ENCODE data around the gene CLPX.

DNA sequence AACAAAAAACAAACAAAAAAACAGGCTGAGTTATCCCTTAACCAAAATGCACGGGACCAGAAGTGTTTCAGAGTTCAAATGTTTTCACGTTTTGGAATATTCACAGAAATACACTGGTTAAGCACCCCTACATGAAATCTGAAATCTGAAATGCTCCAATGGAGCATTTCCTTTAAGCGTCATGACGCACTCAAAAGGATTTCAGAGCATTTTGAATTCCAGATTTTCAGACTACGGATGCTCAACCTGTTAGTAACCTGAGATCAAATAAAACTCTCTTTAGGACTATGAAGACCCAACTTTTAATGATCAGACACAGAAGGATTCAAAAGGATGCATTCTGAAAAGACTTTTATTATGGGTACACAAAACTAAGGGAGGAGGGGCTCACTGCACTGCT, 9.6 kb downstream of the CLPX start:
- TF ChIP-seq POLR2A (IDR thresholded peaks at IDR 0.05) (no peak), POLR2AphosphoS5 (IDR thresholded peaks at IDR 0.05) (no peak)

Data from prostate gland (tissue), 1 donor.